Measurements from ENCODE around the gene SLC50A1.

SLC50A1 gene

DNA sequence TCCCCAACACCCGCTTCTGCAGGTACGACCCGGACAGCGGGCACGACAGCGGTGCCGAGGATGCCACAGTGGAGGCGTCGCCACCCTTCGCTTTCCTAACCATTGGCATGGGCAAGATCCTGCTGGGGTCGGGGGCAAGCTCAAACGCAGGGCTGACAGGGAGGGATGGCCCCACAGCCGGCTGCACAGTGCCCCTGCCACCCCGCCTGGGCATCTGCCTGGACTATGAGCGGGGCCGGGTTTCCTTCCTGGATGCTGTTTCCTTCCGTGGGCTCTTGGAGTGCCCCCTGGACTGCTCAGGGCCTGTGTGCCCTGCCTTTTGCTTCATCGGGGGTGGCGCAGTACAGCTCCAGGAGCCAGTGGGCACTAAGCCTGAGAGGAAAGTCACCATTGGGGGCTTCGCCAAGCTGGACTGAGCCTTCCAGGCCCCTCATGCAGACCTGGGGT, 48.1 kb downstream of the SLC50A1 start:
- no peak overlapping the region for H3K27ac ChIP-seq
- TF ChIP-seq, protein P1, sequence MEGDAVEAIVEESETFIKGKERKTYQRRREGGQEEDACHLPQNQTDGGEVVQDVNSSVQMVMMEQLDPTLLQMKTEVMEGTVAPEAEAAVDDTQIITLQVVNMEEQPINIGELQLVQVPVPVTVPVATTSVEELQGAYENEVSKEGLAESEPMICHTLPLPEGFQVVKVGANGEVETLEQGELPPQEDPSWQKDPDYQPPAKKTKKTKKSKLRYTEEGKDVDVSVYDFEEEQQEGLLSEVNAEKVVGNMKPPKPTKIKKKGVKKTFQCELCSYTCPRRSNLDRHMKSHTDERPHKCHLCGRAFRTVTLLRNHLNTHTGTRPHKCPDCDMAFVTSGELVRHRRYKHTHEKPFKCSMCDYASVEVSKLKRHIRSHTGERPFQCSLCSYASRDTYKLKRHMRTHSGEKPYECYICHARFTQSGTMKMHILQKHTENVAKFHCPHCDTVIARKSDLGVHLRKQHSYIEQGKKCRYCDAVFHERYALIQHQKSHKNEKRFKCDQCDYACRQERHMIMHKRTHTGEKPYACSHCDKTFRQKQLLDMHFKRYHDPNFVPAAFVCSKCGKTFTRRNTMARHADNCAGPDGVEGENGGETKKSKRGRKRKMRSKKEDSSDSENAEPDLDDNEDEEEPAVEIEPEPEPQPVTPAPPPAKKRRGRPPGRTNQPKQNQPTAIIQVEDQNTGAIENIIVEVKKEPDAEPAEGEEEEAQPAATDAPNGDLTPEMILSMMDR (IDR thresholded peaks at IDR 0.05; ENCODE audit: low read depth, low read length) = no peak
- H3K27me3 ChIP-seq (ENCODE audit: insufficient read depth, low read depth, severe bottlenecking) = no peaks in the 10 kb centered on the region
- no peaks in the 10 kb centered on the region for H3K9me3 ChIP-seq (ENCODE audit: severe bottlenecking)
- H3K36me3 ChIP-seq = peaks cover 18% of the 10 kb centered on the region
- no peak for DNase-seq
- no peak overlapping the region for H3K4me3 ChIP-seq (ENCODE audit: low read depth, low read length)

DNA sequence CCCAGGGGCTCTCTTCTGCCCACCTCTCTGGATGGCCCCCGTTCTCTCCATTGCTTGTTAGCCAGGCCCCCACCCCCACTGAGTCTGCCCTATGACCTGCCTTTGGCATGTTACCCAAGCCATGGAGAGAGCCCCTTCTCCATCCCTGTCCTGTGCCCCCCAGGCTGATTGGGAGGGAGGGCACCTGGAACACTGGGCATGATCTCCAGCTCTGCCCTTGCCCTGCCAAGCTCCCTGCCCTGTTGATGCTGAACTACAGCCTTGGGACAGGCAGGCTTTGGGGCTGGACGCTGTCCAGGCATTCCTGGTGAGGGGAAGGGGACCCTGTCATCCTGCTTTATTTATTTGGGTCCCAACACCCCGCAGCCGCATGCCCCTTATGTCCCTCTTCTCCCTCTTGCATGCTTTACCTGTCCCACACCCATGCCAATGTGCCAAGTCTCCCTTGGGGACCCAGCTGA, 48.7 kb downstream of the SLC50A1 start:
- DNase-seq = no peak
- Histone ChIP-seq H3K27me3 (ENCODE audit: insufficient read depth, low read depth, severe bottlenecking) (no peaks in the 10 kb centered on the region), H3K27ac (no peak overlapping the region), H3K4me3 (ENCODE audit: low read depth, low read length) (no peak overlapping the region), H3K9me3 (ENCODE audit: severe bottlenecking) (no peaks in the 10 kb centered on the region), H3K36me3 (peaks cover 18% of the 10 kb centered on the region)
- TF ChIP-seq, protein P1 (IDR thresholded peaks at IDR 0.05; ENCODE audit: low read depth, low read length) = no peak

DNA sequence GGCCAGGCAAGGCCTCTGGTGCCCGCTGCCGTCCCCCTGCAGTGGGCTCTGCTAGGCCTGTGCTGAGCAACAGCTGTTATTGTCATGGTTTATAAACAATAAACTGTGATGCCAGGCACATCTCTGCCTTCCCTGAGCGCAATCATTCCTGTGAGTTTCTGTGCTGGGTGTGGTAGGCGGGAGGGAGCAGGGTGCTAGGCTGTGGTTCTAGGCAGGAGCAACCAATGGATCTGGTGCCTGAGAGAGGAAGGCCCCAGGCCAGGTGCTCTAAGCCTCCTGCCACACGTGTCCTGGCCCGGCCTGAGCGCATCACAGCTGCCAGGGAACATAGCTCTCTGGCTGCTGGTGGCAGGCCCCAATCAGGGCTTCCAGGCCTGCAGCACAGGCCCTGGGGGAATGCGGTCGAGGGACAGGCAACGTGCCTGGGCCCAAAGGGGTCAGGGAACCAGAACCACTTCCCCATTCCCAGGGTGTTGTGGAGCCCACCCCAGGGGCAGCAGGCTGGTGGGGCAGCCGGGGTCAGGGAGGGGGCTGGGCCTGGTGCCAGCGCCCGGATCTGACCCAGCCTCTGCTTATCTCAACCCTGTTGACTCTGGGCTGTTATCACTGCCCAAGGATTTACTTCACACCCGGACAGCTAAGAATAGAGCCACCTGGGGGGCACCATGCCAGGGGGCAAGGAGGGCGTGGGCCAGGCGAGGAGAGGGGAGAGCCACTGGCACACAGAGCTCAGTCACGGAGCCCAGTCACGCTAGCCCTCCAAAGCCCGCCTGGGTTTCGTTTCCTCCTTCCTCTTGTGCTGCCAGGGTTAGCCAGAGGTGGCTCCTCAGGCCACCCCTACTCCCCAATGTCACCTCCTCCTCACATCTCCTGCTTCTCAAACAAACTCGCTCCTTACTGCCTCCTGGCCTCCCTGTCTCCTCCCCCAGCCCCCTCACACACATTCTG, 49.5 kb downstream of the SLC50A1 start:
- Histone ChIP-seq H3K9me3 (ENCODE audit: severe bottlenecking) (no peaks in the 10 kb centered on the region), H3K27me3 (ENCODE audit: insufficient read depth, low read depth, severe bottlenecking) (no peaks in the 10 kb centered on the region), H3K27ac (no peak overlapping the region), H3K36me3 (peaks cover 11% of the 10 kb centered on the region), H3K4me3 (ENCODE audit: low read depth, low read length) (no peak overlapping the region)
- TF ChIP-seq, protein P1 (IDR thresholded peaks at IDR 0.05; ENCODE audit: low read depth, low read length) = no peak
- no peak for DNase-seq

DNA sequence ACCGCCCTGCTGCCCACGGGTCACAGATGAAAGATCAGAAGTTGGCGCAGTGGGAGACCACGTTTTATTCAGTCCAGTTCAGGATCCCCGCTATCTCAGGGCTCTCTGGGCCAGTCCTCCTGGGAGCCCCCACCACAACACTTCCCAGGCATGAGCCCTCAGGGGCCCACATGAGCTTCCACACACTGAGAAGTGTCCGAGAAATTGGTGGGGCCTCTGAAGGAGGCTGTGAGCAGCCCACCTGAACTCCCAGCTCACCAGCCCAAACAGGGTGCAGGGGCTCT, 50.1 kb downstream of the SLC50A1 start:
- TF ChIP-seq, protein P1 (IDR thresholded peaks at IDR 0.05; ENCODE audit: low read depth, low read length) = no peak
- no peak for DNase-seq
- H3K27ac ChIP-seq = no peak overlapping the region
- H3K27me3 ChIP-seq (ENCODE audit: insufficient read depth, low read depth, severe bottlenecking) = no peaks in the 10 kb centered on the region
- no peak overlapping the region for H3K4me3 ChIP-seq (ENCODE audit: low read depth, low read length)
- no peaks in the 10 kb centered on the region for H3K9me3 ChIP-seq (ENCODE audit: severe bottlenecking)
- peaks cover 5% of the 10 kb centered on the region for H3K36me3 ChIP-seq

DNA sequence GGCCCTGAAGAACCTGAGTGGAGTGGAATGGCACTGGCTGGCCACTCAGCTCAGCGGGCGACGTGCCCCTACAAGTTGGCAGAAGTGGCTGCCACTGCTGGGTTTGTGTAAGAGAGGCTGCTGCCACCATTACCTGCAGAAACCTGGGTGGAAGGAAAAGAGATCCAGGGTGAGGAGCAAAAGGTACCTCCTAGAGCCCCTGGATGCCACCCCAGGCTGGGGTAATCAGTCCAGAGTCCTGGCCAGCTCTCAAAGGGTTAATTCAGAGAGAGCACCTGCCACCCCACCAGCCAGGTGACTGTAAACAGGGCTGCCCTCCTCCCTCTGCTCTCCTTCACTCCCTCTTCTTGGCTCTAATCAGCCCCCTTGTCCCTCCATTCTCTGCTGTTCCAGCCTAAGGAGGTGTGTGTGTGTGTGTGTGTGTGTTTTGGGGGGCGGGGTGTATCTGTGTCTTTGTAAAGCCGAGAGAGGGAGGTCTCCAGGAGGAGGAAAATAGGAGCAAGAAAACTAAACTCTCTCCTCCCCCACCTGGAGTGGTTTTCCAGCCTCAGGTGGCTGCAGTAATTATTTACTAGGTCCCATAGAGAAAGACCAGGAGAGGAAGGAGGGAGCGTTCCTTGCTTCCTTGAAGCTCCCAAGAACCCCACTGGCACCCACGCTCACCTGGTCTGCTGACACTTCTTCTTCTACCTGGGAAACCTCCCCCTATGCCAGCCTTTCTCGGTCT, 50.6 kb downstream of the SLC50A1 start:
- no peak overlapping the region for H3K27ac ChIP-seq
- no peaks in the 10 kb centered on the region for H3K27me3 ChIP-seq (ENCODE audit: insufficient read depth, low read depth, severe bottlenecking)
- DNase-seq = no peak
- TF ChIP-seq, protein P1 (IDR thresholded peaks at IDR 0.05; ENCODE audit: low read depth, low read length) = no peak
- no peak overlapping the region for H3K4me3 ChIP-seq (ENCODE audit: low read depth, low read length)
- no peaks in the 10 kb centered on the region for H3K9me3 ChIP-seq (ENCODE audit: severe bottlenecking)
- peaks cover 3% of the 10 kb centered on the region; the same call in 1 of the 2 replicates for H3K36me3 ChIP-seq

Measured in WERI-Rb-1 (cell line).